Karpas-422 (cell line): Measurements from ENCODE around the gene IRAK4. TPM values are rescaled to one million over a fixed set of nuclear protein-coding genes. Genes with fewer than 3 reads are reported as not detected.
A peak's percentile ranks its signal among the peaks of the same experiment; 100 is the strongest.

Experiments used
- DNase-seq: peaks from one replicate; pipeline ENCODE4 v3.0.0-alpha.2; 2015
- H2AFZ ChIP-seq: fragments of 200-600 bp; sonication (generic); 2 replicates; pipeline ENCODE4 v1.6.1; 2014; ENCODE audit warnings: antibody characterized with exemption, low read length, mixed read lengths
- H3K27ac ChIP-seq: fragments of 200-600 bp; sonication (generic); 2 replicates; pipeline ENCODE4 v1.5.1; 2014; ENCODE audit warnings: mild to moderate bottlenecking, low read length, moderate library complexity
- H3K27me3 ChIP-seq: fragments of 200-600 bp; sonication (generic); 2 replicates; pipeline ENCODE4 v1.6.1; 2014; ENCODE audit warnings: low read length, mixed read lengths
- H3K36me3 ChIP-seq: fragments of 200-600 bp; sonication (generic); 2 replicates; pipeline ENCODE4 v1.6.1; 2014; ENCODE audit warnings: low read length, mixed read lengths; ENCODE audit not compliant: insufficient read depth
- H3K4me1 ChIP-seq: fragments of 200-600 bp; sonication (generic); 2 replicates; pipeline ENCODE4 v1.6.1; 2014; ENCODE audit warnings: mild to moderate bottlenecking, low read length, mixed read lengths
- H3K4me2 ChIP-seq: fragments of 200-600 bp; sonication (generic); 2 replicates; pipeline ENCODE4 v1.6.1; 2014; ENCODE audit warnings: low read length, low read depth, mild to moderate bottlenecking; ENCODE audit not compliant: poor library complexity, severe bottlenecking
- H3K4me3 ChIP-seq: fragments of 200-600 bp; sonication (generic); 2 replicates; pipeline ENCODE4 v1.5.1; 2014; ENCODE audit warnings: mild to moderate bottlenecking, antibody characterized with exemption, low read length, mixed read lengths
- H3K79me2 ChIP-seq: fragments of 200-600 bp; sonication (generic); 2 replicates; pipeline ENCODE4 v1.6.1; 2014; ENCODE audit warnings: mild to moderate bottlenecking, low read length, mixed read lengths
- H3K9ac ChIP-seq: fragments of 200-600 bp; sonication (generic); 2 replicates; pipeline ENCODE4 v1.6.0; 2014; ENCODE audit warnings: low read length
- H3K9me2 ChIP-seq: fragments of 200-600 bp; sonication (generic), shearing (Covaris generic); replicated peaks from 2 replicates; pipeline ENCODE4 v1.6.0; 2014; ENCODE audit warnings: mild to moderate bottlenecking, low read length, moderate library complexity; ENCODE audit not compliant: insufficient read depth
- H3K9me3 ChIP-seq: fragments of 300-700, 200-600 bp; sonication (generic); 2 replicates; pipeline ENCODE4 v1.6.1; 2014; ENCODE audit warnings: low read length, mixed read lengths
- H4K20me1 ChIP-seq: fragments of 200-600 bp; sonication (generic); 2 replicates; pipeline ENCODE4 v1.6.1; 2014; ENCODE audit warnings: mild to moderate bottlenecking, antibody characterized with exemption, low read length, low read depth; ENCODE audit not compliant: insufficient read depth
- total RNA-seq: library from RNA; depleted of rRNA; stranded (reverse); fragments of >200 nt; shearing (Covaris generic); gene quantifications from 2 replicates; pipeline ENCODE4 v1.2.3, GENCODE V29; 2014; ENCODE audit warnings: low replicate concordance

Gene IRAK4
- total RNA-seq, 1 experiment from 2014 or later = 53.6 TPM

DNA sequence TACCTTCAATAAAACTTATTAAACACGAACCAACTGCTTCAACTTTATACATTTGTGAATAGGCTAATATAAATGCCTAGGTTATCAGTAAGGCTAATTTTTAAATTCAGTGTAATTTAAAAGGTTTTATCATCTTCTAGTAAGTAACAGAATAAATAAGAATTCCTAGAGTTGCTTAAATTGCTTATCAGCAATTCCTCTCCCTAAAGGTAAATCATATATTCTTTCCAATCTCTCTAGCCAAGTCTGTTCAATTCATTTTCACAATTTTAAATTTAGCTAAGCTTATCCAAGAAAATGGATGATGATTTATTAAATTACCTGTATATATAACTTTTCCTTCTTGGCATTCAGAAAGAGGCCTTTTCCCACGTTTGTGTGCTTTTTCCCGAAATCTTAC lies 4.7 kb upstream of the IRAK4 start:
- Histone ChIP-seq H3K9ac (no peak overlapping the region), H3K9me2 (no peaks in the 10 kb centered on the region), H3K79me2 (peaks cover 78% of the 10 kb centered on the region), H3K9me3 (0 out of 2 replicates have a peak, but pooled peaks cover 4% of the 10 kb centered on the region), H3K27ac (no peak overlapping the region), H3K4me2 (peak overlapping the region; percentile 26), H3K4me1 (peaks cover 27% of the 10 kb centered on the region), H3K27me3 (no peaks in the 10 kb centered on the region), H4K20me1 (no peaks in the 10 kb centered on the region), H3K36me3 (peaks cover 36% of the 10 kb centered on the region), H3K4me3 (no peak overlapping the region), H2AFZ (no peak overlapping the region)
- DNase-seq = no peak

DNA sequence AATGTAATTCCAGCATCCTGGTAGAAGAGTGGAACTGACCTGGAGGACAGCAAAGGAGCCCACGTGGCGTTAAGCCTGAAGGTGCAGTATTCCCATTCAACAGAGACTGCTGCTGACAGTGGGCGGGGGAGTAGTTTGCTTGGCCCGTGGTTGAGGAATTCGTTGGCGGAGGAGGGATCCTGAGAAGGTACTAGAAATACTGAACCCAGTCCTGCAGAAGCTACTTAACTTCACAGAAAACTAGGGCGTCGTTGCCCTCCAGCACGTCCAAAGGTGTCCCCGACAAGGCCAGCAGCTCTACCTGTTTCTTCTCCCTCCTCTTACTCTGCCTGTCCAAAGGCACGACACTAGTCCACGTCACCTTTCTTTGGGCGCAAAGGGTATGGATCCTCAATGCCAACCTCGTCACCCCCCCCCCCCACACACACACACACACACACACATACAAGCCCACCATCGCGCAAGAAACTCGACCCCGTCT lies 464 bp upstream of the IRAK4 start:
- Histone ChIP-seq H3K4me2 (peak overlapping the region; percentile 97), H3K9ac (peak overlapping the region; percentile 77), H3K4me3 (peak overlapping the region; percentile 79), H3K9me3 (no peaks in the 10 kb centered on the region), H3K4me1 (peaks cover 51% of the 10 kb centered on the region), H3K27me3 (no peaks in the 10 kb centered on the region), H3K9me2 (no peaks in the 10 kb centered on the region), H3K27ac (no peak overlapping the region), H3K36me3 (peaks cover 25% of the 10 kb centered on the region), H2AFZ (peak overlapping the region; percentile 31; the same call in 1 of the 2 replicates), H3K79me2 (peaks cover 92% of the 10 kb centered on the region), H4K20me1 (no peaks in the 10 kb centered on the region)
- DNase-seq = no peak

DNA sequence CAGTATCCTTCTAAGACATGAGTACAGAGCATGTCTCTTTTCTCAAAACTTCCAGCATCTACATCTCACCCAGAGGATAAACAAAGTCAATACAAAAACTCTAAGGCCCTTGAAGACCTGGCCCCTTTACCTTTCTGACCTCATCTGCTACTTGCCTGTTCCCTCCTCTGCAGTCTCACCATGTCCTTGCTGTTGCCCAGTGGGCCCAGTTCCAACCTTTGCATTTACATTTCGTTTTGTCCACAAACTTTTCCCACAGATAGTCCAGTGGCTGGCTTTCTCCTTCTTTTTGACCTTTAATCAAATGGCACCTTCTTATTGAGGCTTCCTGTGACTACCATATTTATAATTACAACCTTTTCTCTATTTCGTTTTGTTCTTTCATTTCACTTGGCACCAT lies 1.6 kb downstream of the IRAK4 start:
- peak overlapping the region; percentile 79 for H3K4me3 ChIP-seq
- H2AFZ ChIP-seq = no peak overlapping the region
- peak overlapping the region; percentile 77 for H3K9ac ChIP-seq
- H3K4me2 ChIP-seq = peak overlapping the region; percentile 92
- no peaks in the 10 kb centered on the region for H3K9me2 ChIP-seq
- H3K9me3 ChIP-seq = no peaks in the 10 kb centered on the region
- H3K27me3 ChIP-seq = no peaks in the 10 kb centered on the region
- H3K79me2 ChIP-seq = peaks cover 86% of the 10 kb centered on the region
- no peaks in the 10 kb centered on the region for H4K20me1 ChIP-seq
- H3K27ac ChIP-seq = no peak overlapping the region
- peaks cover 4% of the 10 kb centered on the region; the same call in 1 of the 2 replicates for H3K36me3 ChIP-seq
- DNase-seq = no peak
- H3K4me1 ChIP-seq = peaks cover 46% of the 10 kb centered on the region

DNA sequence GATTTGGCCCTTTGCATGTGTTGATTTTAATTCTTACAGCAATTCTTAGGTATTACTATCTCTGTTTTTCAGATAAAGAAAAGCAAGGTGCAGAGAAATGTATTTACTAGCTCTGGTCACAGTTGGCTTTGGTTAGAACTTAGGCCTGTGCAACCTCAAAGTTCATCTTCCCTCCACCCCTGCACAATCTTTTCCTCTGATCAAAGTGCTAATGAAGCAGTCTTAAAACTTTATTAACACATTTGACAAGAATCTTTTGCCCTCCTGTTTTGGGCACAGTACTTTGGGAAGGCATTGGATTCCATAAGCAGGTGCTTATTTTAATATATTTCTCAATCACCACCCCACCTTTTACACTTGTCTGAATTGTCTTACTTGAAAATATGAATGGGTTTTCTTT lies 2.7 kb downstream of the IRAK4 start:
- no peaks in the 10 kb centered on the region; the same call in 1 of the 2 replicates for H3K36me3 ChIP-seq
- peaks cover 38% of the 10 kb centered on the region for H3K4me1 ChIP-seq
- H3K9me2 ChIP-seq = no peaks in the 10 kb centered on the region
- H3K27ac ChIP-seq = no peak overlapping the region
- no peaks in the 10 kb centered on the region for H3K27me3 ChIP-seq
- peak overlapping the region; percentile 1; the same call in 1 of the 2 replicates for H3K9ac ChIP-seq
- peaks cover 84% of the 10 kb centered on the region for H3K79me2 ChIP-seq
- peak overlapping the region; percentile 79 for H3K4me3 ChIP-seq
- peak overlapping the region; percentile 92 for H3K4me2 ChIP-seq
- no peak overlapping the region for H2AFZ ChIP-seq
- H3K9me3 ChIP-seq = no peaks in the 10 kb centered on the region
- DNase-seq = no peak
- no peaks in the 10 kb centered on the region for H4K20me1 ChIP-seq

DNA sequence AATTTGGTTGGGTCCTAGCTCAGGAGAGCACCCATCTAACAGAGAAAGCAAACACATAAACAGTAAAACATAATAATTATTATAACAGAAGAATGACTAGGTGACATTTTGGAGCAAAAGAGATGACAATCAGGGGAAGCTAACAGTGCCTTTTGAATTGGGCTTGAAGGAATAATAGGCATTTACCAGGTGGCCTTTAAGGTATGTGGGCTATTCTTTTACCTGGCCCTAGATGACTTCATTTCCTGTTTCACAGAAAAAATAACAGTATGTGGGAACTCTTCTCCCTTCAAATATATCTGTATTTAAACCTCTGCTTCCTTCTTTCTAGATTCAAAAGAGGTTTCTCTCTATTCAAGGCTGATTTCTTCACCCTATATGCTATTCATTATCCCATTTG lies 3.8 kb downstream of the IRAK4 start:
- H4K20me1 ChIP-seq = no peaks in the 10 kb centered on the region
- no peak for DNase-seq
- H3K9ac ChIP-seq = no peak overlapping the region
- no peaks in the 10 kb centered on the region for H3K9me2 ChIP-seq
- H3K9me3 ChIP-seq = no peaks in the 10 kb centered on the region
- peaks cover under 1% of the 10 kb centered on the region; the same call in 1 of the 2 replicates for H3K36me3 ChIP-seq
- H3K79me2 ChIP-seq = peaks cover 77% of the 10 kb centered on the region
- H3K4me3 ChIP-seq = no peak overlapping the region
- H3K27ac ChIP-seq = no peak overlapping the region
- H3K27me3 ChIP-seq = no peaks in the 10 kb centered on the region
- peaks cover 31% of the 10 kb centered on the region for H3K4me1 ChIP-seq
- no peak overlapping the region for H2AFZ ChIP-seq
- H3K4me2 ChIP-seq = peak overlapping the region; percentile 14

DNA sequence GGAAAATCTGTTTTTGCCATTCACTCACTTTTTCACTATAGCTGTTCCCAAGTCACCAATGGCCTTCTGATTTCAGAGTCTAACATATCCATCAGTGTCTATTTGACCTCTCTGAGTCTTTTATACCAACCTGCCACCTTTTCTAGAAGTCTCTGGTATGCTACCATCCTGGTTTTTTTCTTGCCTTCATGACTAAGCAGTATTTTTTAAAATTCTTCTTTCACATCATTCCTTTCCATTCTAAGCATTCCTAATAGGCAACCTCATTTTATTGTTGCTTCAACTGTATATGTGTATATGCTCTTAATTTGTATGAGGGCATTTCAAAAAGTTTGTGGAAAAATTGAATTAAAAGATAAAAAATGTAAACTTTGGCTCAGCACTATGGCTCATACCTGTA lies 5.0 kb downstream of the IRAK4 start:
- DNase-seq = no peak
- no peaks in the 10 kb centered on the region for H3K9me2 ChIP-seq
- no peaks in the 10 kb centered on the region for H3K27me3 ChIP-seq
- no peak overlapping the region for H3K4me2 ChIP-seq
- peaks cover 25% of the 10 kb centered on the region for H3K4me1 ChIP-seq
- peaks cover 73% of the 10 kb centered on the region for H3K79me2 ChIP-seq
- H4K20me1 ChIP-seq = no peaks in the 10 kb centered on the region
- H3K9ac ChIP-seq = no peak overlapping the region
- no peaks in the 10 kb centered on the region for H3K9me3 ChIP-seq
- peaks cover 9% of the 10 kb centered on the region; the same call in 1 of the 2 replicates for H3K36me3 ChIP-seq
- H2AFZ ChIP-seq = no peak overlapping the region
- H3K27ac ChIP-seq = no peak overlapping the region
- no peak overlapping the region for H3K4me3 ChIP-seq

DNA sequence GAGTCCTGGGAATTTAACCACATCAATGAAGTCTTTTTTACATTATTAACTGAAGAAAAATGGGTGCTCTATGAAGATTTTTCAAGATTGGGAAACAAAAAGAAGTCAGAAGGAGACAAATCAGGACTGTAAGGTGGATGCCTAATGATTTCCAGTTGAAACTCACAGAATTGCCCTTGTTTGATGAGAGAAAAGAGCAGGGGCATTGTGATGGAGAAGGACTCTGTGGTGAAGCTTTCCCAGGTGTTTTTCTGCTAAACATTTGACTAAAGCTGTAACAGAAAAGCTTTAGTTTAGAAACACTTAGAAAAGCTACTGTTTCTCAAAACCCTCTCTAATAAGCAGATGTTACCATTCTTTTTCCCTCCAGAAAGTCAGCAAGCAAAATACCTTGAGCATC lies 5.8 kb downstream of the IRAK4 start:
- Histone ChIP-seq H3K36me3 (peaks cover 12% of the 10 kb centered on the region; the same call in 1 of the 2 replicates), H3K79me2 (peaks cover 68% of the 10 kb centered on the region), H3K27me3 (no peaks in the 10 kb centered on the region), H3K9me3 (no peaks in the 10 kb centered on the region), H4K20me1 (no peaks in the 10 kb centered on the region), H3K4me2 (no peak overlapping the region), H2AFZ (no peak overlapping the region), H3K27ac (no peak overlapping the region), H3K9ac (no peak overlapping the region), H3K4me1 (peaks cover 25% of the 10 kb centered on the region), H3K9me2 (no peaks in the 10 kb centered on the region), H3K4me3 (no peak overlapping the region)
- DNase-seq = no peak

DNA sequence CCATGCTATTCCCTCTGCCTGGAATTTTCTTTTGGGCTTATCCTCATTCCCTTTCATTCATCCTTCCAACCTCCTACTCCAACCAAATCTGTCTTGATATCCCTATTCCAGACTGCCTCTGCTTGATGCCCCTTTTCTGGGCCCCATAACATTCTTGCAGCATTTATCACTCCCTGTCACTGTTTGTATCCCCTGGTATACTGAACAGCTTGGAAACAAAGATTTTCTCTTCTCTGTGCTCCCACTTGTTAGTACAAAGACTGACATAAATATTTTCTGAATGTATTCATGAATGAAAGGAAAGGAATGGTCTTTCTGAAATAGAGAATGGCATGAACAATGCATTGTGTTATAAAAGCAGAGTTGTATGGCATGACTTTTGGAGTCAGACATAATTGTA lies 7.5 kb downstream of the IRAK4 start:
- H4K20me1 ChIP-seq = no peaks in the 10 kb centered on the region

More for the DNA sequence above, 7.5 kb downstream of the IRAK4 start:
- peaks cover 53% of the 10 kb centered on the region for H3K79me2 ChIP-seq
- no peaks in the 10 kb centered on the region for H3K9me3 ChIP-seq
- H3K4me1 ChIP-seq = peaks cover 11% of the 10 kb centered on the region
- H3K27ac ChIP-seq = no peak overlapping the region
- peaks cover 12% of the 10 kb centered on the region; the same call in 1 of the 2 replicates for H3K36me3 ChIP-seq
- DNase-seq = no peak
- H2AFZ ChIP-seq = no peak overlapping the region
- no peaks in the 10 kb centered on the region for H3K27me3 ChIP-seq
- H3K9ac ChIP-seq = no peak overlapping the region
- H3K4me3 ChIP-seq = no peak overlapping the region
- H3K4me2 ChIP-seq = no peak overlapping the region
- H3K9me2 ChIP-seq = no peaks in the 10 kb centered on the region
